GM21619 (cell line): Measurements from ENCODE around the gene COG7.
A peak's percentile ranks its signal among the peaks of the same experiment; 100 is the strongest.
"Not testable (repeated sequence)": the region's sequence is repeated elsewhere in the genome, so short reads cannot be mapped to it uniquely, and the experiment has no call there.

Source experiments
- ATAC-seq: cut with Tn5 transposase; IDR thresholded peaks from one replicate; pipeline ENCODE4 v1.9.1; 2021; ENCODE audit not compliant: unreplicated experiment

COG7 gene

DNA sequence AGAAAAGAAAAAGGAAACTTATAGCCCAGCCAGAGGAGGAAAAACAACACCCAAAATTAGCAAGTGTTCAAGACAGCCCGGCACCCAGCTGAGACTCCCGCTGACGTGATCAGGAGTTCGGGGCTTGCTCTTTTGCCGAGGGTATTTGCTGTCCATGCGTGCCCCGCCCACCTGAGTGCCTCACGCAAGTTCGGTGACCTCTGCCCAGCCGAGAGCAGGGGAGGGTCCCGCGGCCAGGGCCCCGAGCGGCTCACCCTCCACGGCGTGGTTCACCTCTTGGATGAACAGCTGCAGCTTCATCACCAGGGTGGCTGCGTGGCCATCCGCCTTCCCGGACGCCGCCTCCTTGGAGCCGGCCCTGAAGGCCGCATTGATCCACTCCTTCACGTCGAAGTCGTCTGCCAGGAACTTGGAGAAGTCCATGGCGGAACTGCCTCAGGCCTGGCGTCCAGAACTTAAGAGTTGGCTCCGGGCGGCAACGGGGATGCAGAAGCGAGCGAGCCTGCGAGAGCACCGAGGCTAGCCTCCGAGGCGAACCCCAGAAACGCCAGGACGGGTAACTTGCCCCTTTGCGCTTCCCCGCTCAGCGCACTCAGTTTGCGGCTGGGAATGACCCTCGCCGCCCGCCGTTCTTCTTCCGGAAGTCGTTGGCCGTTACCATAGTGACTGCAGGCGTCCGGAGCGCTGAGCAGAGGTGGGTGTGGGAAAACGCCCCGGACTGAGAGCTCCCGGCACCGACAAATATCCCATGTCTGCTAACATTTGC, at the start of gene COG7:
COG7 (minus strand) TSS at position 618 of the 766 bp plus-strand sequence; CDS start at position 423, 195 bp downstream.
- peak; percentile 82 for ATAC-seq

- no peak for ATAC-seq
These were observed 49.5 kb upstream of the COG7 start for GRCh38 chr16:23502466-23502865.

DNA sequence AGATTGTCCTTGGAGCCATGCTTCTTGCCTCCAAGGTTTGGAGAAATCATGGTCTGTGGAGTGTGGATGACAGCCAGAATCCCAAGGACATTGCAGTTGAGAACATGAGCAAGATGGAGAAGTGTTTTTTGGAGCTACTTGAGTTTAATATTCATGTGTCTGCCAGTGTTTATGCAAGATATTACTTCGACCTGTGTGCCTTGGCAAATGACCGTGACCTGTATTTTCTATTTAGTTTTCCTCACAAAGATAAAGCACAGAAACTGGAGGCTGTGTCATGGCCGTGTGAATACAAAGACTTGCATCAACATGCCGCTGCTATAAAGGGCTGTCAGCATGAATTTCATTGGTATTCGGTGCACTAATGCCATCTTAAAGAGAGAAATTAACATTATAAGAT, 48.3 kb upstream of the COG7 start:
- no peak for ATAC-seq

DNA sequence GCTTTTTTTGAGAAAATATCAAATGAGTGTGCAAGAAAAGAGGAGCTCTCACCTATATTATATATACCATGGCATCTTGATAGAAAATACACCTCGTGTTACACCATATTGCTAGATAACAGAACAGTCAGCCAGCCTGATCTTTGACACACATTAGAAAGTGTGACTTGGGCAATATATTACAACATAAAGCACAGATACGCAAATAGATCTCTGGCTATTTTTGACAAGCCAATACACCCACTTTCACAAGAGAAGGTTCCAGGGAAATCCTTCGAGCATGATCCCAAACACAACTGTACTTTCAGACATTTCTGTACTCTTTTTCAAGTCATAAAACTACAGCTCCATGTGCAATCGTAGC, 47.9 kb upstream of the COG7 start:
- ATAC-seq = no peak

DNA sequence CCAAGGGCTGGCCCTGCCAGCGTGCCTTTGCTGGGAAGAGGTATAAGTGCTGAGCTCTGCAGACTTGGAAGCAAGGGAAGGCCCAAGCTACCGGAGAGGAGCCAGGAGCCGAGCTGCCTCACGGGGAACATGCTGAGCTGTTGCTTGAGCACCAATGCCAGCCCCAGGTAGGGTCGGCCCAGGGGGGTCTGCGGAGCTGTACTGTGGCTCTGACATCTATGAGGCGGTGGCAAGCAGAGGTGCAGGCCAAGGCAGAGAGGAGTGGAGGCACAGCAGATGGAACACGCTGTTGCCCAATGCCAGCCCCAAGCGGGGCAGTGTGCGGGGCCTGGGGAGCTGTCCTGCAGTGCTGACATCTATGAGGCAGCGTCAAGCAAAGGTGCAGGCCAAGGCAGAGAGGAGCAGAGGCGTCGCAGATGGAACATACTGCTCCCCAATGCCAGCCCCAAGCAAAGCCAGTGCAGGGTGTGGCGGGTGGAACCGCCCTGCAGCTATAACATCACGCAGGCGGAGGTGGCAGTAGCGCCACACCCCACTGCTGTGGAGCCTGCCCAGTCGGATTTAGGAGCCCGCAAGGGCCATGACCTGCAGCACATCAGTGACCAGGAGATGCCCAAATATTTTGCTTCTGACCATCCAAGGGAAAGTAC, 47.3 kb upstream of the COG7 start:
- ATAC-seq = no peak

DNA sequence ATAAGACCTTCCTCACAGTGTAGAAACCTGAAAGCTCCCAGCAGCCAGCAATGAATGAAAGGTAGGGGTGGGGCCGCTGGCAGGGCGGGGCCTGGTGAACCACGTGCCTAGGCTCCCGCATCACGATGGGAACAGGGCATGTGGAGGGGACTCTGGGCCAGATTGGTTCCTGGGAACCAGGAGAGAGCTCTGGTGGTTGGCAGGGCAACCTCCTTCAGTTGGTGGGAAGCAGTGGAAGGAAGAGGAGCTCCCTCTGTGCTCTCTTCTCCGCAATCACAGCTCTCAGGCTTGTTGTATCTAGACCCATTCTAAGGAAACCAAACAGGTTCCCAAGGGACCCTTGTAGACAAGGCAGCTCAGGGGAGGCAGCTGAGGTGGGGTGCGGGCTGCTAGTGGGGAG, 46.8 kb upstream of the COG7 start:
- ATAC-seq = no peak

DNA sequence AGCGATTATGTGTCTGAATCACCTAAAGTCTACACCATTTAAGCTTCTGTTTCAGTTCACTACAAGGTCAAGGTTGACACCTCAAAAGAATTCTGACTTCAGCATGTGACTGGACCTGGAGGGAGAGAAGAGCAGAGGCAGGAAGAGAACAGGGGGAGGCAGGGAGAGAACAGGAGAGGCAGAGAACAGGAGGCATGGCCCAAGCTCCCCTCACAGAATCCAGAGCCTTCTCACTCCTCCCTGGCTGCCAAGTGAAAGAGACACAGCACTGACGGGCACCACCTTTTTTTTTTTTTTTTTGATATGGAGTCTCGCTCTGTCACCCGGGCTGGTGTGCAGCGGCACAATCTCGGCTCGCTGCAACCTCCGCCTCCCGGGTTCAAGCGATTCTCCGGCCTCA, 45.9 kb upstream of the COG7 start:
- no peak for ATAC-seq

- ATAC-seq = no peak
These were observed 44.5 kb upstream of the COG7 start for GRCh38 chr16:23497543-23497868.

- no peak for ATAC-seq
These were observed 44.0 kb upstream of the COG7 start for GRCh38 chr16:23496821-23497542.

- ATAC-seq = no peak
These were observed 42.7 kb upstream of the COG7 start for GRCh38 chr16:23495671-23496070.

- ATAC-seq = no peak
These were observed 41.2 kb upstream of the COG7 start for GRCh38 chr16:23494188-23494587.

DNA sequence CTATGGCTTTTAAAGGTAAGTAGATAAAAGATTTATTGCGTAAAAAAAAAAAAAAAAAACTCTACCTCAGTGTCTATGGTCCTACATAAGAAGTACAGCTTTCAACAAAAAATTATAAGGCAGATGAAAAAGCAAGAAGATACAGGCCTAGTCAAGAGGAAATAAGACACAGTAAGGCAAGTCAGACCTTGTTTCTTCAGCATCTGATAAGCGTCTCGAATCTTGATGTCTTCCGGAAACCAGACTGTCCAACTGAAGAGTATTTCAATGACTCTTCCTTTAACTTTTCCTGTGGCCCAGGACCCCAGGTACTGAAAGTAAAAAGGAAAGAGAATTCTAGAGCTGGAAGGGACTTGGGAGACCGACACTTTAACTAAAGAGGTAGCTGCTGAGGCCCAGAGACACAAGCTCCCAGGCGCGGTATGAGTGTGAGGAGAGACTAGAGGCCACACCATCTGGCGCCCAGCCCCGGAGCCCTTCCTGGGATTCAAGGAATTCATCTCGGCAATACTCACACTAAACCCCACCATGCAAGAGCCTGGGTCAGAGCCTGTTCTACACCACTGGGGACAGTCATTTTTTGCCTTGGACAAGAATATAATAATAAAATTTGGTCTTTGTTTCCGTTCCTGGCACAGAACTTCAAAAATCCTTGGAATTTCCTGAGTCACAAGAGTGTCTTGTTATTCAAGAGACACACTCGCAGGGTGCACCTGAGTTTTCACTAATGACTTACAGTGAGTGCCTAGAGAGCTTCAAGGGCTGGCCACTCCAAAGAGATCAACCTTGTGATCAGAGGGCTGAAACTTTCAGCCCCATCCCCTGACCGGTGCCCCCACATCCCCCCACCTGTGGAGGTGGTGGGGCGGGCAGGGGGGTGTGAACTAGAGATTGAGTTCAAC, 38.8 kb upstream of the COG7 start:
- no peak for ATAC-seq

GRCh38 chr16:23486480-23486879, 33.5 kb upstream of the COG7 start:
- no peak for ATAC-seq

GRCh38 chr16:23485841-23486240, 32.9 kb upstream of the COG7 start:
- no peak for ATAC-seq

DNA sequence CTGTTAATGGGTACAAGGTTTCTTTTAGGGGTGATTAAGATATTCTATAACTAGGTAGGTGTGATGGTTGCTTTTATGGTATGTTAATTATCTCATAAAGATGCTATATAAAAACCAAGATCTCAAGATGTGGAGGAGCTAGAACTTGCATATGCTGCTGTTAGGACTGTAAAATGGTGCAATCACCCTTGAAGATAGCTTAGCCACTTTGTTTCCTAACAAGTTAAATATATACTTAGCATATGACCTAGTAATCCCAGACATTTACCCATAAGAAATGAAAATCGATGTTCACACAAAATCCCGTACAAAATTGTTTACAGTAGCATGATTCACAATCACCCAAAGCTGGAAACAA, 32.2 kb upstream of the COG7 start:
- no peak for ATAC-seq

GRCh38 chr16:23484510-23485256, 31.7 kb upstream of the COG7 start:
- ATAC-seq = no peak

GRCh38 chr16:23483492-23483891, 30.5 kb upstream of the COG7 start:
- ATAC-seq = not testable (repeated sequence)

DNA sequence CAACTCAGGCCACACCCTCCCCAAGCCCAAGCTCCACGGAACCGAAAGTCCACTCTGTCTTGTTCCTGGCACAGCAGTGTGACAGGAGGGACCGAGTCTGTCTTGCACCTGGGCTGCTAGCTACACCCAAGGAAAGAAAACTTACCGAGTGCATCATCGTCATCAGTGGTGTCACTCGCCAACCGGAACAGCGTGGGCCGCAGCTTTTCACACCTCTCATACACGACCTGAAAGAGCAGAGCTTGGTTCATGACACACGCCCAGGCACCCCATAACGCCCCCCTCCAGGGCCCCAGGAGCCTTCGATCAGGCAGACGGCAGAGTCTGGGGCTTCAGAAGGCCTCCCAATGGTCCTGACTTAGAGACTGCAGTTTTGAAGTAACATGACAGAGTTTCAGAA, 29.8 kb upstream of the COG7 start:
- ATAC-seq = peak; percentile 65

GRCh38 chr16:23480257-23480656, 27.3 kb upstream of the COG7 start:
- no peak for ATAC-seq

DNA sequence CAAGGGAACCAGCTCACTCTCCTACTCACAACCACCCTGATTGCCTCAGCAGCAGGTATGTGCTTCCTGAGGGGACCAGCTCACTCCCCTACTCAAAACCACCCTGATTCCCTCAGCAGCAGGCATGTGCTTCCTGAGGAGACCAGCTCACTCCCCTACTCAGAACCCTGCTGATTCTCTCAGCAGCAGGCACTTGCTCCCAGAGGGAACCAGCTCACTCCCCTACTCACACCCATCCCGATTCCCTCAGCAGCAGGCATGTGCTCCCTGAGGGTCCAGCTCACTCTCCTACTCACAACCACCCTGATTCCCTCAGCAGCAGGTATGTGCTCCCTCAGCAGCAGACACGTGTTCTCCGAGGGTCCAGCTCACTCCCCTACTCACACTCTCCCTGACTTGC, 26.1 kb upstream of the COG7 start:
- no peak for ATAC-seq

GRCh38 chr16:23478566-23478965, 25.6 kb upstream of the COG7 start:
- ATAC-seq = no peak
